PC-3 (cell line): ENCODE measurements around the gene TLX3.

Source experiments
- CTCF ChIP-seq: fragments of 300-600 bp; sonication (generic); conservative IDR thresholded peaks from 2 replicates; pipeline ENCODE4 v1.5.1; 2017; ENCODE audit warnings: antibody characterized with exemption, low read depth, mild to moderate bottlenecking, low read length
- EZH2phosphoT487 ChIP-seq: fragments of 300-600 bp; sonication (generic); IDR thresholded peaks from 2 replicates; pipeline ENCODE4 v1.6.1; 2018; ENCODE audit warnings: mild to moderate bottlenecking, antibody characterized with exemption, low read length, borderline replicate concordance

- TF ChIP-seq EZH2phosphoT487 (no peak), CTCF (no peak)
Measured at GRCh38 chr5:171309276-171310211, 496 bp downstream of the TLX3 start.
